Measurements from ENCODE around the gene USH2A.

Gene USH2A, protein sequence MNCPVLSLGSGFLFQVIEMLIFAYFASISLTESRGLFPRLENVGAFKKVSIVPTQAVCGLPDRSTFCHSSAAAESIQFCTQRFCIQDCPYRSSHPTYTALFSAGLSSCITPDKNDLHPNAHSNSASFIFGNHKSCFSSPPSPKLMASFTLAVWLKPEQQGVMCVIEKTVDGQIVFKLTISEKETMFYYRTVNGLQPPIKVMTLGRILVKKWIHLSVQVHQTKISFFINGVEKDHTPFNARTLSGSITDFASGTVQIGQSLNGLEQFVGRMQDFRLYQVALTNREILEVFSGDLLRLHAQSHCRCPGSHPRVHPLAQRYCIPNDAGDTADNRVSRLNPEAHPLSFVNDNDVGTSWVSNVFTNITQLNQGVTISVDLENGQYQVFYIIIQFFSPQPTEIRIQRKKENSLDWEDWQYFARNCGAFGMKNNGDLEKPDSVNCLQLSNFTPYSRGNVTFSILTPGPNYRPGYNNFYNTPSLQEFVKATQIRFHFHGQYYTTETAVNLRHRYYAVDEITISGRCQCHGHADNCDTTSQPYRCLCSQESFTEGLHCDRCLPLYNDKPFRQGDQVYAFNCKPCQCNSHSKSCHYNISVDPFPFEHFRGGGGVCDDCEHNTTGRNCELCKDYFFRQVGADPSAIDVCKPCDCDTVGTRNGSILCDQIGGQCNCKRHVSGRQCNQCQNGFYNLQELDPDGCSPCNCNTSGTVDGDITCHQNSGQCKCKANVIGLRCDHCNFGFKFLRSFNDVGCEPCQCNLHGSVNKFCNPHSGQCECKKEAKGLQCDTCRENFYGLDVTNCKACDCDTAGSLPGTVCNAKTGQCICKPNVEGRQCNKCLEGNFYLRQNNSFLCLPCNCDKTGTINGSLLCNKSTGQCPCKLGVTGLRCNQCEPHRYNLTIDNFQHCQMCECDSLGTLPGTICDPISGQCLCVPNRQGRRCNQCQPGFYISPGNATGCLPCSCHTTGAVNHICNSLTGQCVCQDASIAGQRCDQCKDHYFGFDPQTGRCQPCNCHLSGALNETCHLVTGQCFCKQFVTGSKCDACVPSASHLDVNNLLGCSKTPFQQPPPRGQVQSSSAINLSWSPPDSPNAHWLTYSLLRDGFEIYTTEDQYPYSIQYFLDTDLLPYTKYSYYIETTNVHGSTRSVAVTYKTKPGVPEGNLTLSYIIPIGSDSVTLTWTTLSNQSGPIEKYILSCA (N-terminal part only)

DNA sequence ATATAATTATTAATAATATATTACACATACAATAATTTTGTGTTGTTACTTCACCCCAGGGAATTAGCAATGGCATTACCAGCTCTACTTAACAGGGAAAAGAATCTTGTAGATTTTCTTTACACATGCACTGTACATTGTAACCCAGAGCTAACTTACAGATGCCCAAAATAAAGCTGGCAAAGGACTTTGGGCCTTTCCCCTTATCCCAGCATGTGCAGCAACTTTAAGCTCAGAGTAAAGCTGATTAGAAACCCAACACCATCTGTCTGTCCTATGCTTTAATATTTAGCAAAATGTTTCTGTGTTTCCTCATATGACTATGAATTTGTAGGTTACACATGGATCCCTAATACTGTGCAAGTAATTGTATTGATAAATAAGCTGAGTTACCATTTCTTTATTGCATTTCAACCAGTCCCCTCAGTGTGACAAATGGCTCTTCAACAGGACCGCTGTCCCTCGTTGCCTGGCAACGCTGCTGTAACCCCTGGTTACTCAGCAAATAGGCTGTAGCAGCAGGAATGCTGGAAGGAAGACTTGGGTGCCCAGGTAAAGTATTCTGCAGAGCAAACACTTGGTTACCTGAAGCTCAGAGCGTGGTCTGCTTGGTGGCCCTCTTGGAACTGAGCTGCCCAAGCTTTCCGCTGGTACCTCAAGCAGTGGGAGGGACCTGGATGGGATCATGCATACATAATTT, at the start of gene USH2A:
Gene USH2A, minus strand, starts transcription at position 628 of the 700 bp plus-strand sequence. CDS start 1,112 bp downstream, outside the sequence.
- DNase-seq (ENCODE audit: low read depth) = no peak
- H3K4me3 ChIP-seq (ENCODE audit: low read depth, low read length) = no peak within 1 kb of the TSS

DNA sequence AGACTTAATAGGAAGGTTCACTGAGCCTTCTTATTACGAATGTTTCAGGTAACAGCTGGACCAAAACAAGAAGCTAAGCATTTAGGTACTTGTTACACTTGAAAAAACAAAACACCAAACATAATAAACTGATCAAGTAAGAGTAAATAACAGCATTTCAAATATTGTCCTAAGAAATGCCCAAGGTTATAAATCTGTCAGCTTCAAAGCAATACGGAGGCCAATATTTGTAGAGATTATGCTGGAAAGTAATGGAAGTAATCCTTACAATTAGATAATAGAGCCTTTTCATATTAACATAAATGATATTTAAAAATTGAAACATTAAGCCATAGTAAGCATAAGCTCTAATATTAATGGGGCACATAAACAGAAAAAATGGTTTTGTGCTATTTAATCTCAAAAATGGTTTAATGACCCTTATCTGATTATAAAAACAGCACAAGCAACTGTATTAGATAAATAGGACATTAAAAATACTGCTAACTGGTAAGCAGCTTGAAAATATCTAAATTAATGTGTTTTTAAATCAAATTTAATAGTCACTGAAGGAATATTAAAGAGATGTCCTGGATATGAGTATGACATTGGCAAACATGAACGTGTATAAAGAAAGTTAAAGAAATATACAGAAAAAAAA, 43.0 kb upstream of the USH2A start:
- no peak for DNase-seq (ENCODE audit: low read depth)
- no peak overlapping the region for H3K4me3 ChIP-seq (ENCODE audit: low read depth, low read length)

DNA sequence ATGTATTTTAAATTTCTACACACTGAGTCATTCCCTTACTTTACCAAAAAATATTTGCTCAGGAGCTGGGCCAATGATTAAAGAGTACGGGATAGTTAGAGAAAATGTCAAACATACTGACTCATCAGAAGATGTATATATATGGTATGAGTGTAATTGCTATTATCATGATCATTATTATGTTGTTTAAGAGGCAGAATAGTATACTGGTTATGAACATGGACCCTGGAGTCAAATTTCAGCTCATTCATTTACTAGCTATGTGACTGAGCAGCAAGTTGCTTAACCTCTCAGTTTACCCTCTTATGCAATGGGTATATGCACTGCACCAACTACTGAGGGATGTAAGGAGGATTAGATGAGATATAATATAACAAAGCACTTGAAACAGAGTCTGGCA, 41.2 kb upstream of the USH2A start:
- no peak overlapping the region for H3K4me3 ChIP-seq (ENCODE audit: low read depth, low read length)
- DNase-seq (ENCODE audit: low read depth) = peak; percentile 89

DNA sequence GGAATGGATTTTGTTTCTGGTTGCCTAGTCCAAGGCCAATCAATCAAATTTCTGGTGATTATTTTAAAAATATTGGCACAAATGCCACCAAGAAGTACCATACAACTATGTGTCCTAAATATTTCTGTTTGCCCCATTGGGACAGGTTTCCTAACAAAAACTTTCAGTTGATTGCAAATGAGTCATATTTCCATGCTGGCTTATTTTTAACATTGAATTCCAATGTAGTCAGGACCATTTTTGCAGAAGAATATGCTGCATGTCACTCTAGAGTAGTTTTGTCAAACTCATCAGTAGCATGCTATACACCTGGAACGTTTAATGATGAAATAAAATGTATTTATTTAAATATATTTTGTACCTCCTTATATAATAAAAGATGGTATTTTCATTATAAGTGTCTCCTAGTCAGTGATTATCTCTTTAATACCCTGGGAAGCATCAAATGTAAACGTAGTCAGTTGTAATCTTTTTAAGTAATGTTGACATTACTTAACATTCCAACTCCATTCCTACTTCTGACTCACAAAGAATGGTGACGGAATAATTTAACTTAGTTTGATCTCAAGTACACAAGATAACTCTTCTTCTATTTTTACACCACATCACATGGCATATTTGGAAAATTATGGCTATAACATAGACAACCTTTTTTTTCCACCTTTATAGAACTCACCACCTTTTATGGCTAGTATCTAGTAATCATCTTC, 39.0 kb upstream of the USH2A start:
- peak; percentile 36 for DNase-seq (ENCODE audit: low read depth)
- H3K4me3 ChIP-seq (ENCODE audit: low read depth, low read length) = no peak overlapping the region

DNA sequence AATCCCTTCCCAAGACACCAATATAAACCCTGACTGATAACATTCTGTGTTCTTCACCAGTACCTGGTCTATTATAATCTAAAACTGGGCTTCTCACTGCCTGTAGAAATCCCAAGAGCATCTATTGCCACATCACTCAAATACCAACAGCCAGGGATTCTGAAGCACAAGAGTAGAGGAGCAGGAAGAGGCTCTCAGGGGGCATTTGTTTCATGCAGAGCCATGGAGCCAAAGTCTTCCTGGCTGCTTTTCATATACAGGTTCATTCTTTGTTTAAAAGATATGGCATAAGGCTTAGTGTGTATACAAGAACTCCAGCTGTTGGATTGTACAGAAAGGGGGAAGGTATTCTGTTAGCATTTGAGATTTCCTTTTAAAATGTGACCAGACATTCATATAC, 38.2 kb upstream of the USH2A start:
- H3K4me3 ChIP-seq (ENCODE audit: low read depth, low read length) = no peak overlapping the region
- peak; percentile 37 for DNase-seq (ENCODE audit: low read depth)

DNA sequence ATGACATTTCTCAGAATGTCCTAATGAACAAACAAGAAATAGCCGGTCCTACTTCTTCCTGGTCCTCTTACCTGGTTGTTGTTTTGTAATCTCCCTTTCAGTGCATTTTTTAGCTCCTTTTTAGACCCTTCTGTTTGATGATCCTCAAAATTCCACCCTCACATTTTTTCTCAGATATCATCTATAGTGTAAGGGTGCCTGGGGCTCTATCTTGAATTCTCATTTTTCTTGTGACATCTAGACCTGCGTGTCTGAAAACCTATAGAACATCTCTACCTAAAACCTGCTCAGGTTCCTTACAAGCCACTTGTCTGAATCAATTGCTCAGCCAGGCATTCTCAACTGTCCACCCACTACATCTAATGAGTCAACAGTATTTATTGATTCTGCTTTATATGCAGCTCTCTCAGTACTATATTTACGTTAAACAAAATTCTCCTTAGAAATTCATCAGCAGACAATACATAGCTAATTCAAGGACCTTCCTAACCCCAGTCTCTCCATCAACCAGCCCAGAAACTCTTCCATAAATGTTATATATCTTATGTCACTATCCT, 36.5 kb upstream of the USH2A start:
- DNase-seq (ENCODE audit: low read depth) = no peak
- H3K4me3 ChIP-seq (ENCODE audit: low read depth, low read length) = no peak overlapping the region

DNA sequence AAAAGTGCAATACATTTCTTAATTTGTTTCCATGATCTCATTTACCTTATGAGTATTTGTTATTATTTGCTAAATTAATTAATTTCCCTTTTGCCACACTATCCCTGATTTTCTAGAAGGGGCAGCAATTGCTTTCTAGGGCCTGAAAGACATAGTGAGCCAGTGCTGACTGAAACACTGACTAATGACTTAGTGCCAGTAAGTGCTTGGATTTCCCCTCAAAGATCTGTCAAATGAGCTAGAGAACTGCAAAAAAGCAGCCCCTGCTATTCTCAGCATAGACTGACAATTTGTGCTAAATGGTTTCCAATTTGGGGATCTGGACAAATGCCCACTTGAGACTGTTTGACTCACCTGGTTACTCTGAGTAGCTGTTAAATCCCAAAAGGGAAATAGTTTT, 35.6 kb upstream of the USH2A start:
- H3K4me3 ChIP-seq (ENCODE audit: low read depth, low read length) = no peak overlapping the region
- no peak for DNase-seq (ENCODE audit: low read depth)

DNA sequence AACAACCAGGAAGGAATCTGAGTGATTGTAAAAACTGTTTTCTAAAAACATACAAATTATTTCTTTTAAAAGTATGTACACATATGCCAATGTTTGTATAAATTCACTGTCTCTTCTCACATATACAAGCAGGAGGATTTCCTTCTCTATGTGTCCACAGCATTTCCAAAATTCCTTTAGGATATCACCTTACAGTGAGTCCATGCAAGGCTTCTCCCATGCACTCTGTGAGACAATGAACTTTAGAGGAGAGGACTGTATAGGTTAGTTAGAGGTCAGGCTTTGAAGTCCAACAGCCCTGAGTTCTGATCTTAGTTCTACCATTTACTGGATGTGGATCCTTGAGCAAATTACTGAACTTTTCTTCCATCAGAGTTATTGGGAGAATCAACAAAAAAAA, 34.1 kb upstream of the USH2A start:
- no peak overlapping the region for H3K4me3 ChIP-seq (ENCODE audit: low read depth, low read length)
- DNase-seq (ENCODE audit: low read depth) = peak; percentile 14

DNA sequence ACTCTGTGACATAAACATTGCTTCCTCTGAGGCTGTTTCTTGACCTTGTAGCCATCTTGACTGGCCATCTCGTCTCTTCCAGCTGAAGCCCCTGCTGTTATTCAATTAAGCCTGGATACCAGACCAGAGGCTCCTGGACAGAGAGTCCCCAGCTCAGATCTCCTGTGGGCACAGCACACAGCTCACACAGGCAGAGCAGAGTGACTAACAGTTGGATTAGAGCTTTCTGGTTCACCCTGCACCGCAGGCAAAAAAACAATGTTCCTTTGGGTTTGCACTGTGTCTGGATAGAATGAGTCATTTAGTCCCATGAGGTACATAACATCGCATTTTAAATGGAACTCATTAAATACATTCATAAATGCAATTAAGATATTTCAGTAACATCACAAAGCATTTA, 33.4 kb upstream of the USH2A start:
- DNase-seq (ENCODE audit: low read depth) = peak; percentile 77
- no peak overlapping the region for H3K4me3 ChIP-seq (ENCODE audit: low read depth, low read length)

DNA sequence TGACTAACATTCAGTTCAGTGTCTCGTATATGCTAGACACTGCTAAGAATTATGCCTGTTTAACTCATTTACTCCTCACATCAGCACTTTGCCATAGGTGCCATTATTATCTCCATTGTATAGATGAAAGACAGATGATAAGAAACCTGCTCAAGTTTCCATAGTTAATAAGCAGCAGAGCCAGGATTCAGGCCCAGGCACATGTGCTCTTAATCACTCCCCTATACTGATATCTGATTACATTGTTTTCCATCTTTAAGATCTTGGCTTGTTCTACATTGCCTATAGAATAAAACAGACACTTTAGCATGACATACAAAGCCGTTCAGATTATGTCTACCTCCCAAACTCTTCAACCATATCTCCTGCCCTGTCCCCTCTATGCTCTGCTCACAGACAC, 30.5 kb upstream of the USH2A start:
- DNase-seq (ENCODE audit: low read depth) = no peak
- no peak overlapping the region for H3K4me3 ChIP-seq (ENCODE audit: low read depth, low read length)

DNA sequence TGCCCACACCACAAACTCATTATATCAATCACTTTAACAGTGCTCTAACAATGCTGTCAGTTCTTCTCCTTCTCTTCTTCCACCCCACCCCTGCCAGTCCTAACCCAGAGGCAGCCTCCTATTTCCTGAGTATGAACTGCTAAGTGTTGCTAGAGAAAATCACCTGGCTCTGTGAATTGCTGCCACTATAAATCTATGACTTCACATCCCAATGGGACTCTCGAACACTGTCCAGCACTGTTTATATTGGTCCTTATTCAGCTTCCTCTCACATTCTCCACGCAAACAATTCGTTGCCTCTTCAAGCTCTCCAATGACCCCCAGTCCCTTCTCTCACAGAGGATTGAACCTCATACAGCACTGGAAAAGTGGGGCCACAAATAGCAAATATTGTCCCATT, 27.0 kb upstream of the USH2A start:
- peak; percentile 29 for DNase-seq (ENCODE audit: low read depth)
- H3K4me3 ChIP-seq (ENCODE audit: low read depth, low read length) = no peak overlapping the region

DNA sequence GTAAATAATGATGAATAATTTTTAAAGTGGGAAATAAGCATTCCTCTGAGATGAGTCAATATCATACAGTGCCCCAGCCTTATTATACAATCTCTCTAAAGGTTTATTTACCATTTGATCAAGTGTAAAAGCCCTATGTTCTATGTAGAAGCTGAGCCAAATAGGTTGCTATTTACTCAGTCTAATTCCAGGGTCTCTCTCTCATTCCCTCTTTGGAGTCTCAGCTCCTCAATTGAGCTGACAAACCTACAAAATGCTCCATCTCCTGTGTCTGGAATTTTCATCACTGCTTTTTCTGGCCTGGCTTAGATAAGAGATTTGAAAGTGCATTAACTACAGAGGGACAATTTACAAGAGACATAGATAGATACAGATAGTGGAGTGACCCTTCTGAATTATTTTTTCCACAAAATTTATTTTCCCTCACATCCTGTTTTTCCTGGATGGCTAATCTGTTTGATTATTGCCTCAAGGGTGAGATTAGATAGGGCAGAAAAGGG, 24.8 kb upstream of the USH2A start:
- no peak overlapping the region for H3K4me3 ChIP-seq (ENCODE audit: low read depth, low read length)
- no peak for DNase-seq (ENCODE audit: low read depth)

DNA sequence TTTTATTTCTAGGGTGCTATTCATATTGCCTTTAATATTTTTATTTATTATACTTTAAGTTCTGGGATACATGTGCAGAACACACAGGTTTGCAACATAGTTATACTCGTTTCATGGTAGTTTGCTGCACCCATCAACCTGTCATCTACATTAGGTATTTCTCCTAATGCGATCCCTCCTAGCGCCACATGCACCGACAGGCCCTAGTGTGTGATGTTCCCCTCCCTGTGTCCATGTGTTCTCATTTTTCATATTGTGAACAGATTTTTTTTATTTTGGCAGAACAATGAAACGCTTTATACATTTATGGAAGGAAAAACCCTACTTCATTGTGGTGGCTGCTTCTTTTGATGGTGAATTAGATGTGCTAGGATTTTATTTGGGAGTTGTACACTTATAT, 14.4 kb upstream of the USH2A start:
- DNase-seq (ENCODE audit: low read depth) = no peak
- no peak overlapping the region for H3K4me3 ChIP-seq (ENCODE audit: low read depth, low read length)

DNA sequence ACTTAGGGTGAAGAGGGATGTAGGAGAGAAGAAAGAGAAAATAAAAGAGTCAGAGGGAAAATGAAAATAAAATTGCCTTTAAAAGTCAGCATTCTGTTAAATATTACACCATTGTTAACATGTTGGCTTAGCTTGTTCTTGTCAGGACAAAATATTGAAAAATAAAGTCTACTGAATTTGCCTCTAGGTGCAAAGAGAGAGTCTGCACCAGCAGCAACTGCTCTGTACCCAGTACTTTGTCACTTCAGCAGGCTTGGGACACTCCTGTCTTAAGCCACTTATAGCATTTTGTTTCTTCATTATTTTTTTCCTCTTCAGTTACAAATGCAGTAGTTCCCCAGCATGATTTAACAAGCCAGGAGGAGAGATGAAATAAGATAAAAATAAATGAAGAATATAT, 11.0 kb upstream of the USH2A start:
- DNase-seq (ENCODE audit: low read depth) = no peak
- H3K4me3 ChIP-seq (ENCODE audit: low read depth, low read length) = no peak overlapping the region

DNA sequence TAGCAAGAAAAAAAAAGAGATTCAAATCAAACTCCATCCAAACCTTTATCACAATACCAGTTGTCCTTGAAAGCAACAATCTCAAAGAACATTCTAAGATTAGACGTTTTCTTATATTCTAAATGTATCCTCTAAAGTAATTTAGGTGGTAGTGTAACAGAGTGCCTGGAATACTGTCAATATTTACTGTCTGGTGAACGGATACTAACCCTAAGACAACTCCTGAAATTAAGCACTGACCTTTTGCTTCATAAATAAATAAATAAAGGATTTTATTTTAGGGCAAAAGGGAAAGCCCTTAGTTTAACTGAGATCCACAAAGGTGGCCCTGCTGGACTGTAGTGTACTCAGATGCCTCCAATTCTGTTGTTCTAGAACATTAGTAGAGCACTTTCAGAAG, 9.9 kb upstream of the USH2A start:
- H3K4me3 ChIP-seq (ENCODE audit: low read depth, low read length) = no peak overlapping the region
- no peak for DNase-seq (ENCODE audit: low read depth)

DNA sequence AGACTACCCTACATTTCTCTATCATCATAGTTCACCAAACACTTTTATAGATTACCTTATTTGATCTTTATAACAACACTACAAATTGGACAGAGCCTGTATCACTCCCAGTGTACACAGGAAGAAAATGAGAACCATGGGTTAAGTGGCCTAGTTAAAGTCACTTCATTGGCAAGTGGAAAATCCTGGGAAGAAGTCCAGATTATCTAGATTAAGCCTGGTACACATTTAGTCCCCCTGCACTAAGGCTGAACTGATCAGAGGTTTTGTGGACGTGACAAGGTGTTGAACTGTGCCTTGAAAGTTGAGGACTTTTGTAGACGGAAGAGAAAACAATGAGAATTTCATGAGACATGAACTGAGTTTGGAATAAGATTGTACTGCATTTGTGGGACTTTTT, 7.5 kb upstream of the USH2A start:
- DNase-seq (ENCODE audit: low read depth) = no peak
- H3K4me3 ChIP-seq (ENCODE audit: low read depth, low read length) = no peak overlapping the region

DNA sequence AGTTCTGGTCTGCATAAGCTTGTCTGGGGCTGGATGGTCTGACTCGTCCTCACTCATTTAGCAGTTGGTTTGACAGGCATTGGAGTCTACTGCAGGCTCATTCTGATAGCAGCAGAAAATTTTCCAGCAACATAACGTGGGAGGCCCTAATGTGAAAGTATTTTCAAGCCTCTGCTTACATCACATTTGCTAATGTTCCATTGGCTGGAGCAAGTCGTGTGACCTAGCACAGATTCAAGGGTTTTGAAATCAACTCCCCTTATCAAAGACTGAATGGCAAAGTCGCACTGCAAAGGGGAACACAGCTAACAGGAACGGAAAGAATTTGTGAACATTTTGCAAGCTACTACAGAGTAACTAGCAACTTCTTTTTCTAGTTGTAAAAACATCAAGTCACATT, 2.3 kb upstream of the USH2A start:
- DNase-seq (ENCODE audit: low read depth) = no peak
- no peak overlapping the region for H3K4me3 ChIP-seq (ENCODE audit: low read depth, low read length)

DNA sequence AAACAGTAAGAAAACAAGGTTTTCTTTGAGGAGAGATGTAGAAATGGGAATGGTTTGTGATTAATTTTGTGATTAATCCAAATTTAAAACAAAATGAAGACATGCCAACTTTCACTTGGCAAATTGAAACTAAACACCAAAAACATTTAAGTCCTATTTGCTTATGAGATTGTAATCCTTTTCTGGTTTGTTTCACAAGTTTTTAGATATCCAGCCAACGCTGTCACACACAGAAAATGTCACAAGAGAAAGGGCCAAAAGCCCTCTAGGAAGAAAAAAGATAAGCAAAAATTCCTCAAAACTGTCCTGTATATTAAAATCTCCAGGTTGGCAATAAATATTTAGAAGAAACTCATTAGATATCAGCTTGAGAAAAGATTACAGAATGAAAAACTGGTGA, 2.5 kb downstream of the USH2A start:
- no peak for DNase-seq (ENCODE audit: low read depth)
- no peak overlapping the region for H3K4me3 ChIP-seq (ENCODE audit: low read depth, low read length)

Measured in skeletal muscle cell (primary cell).